HG02759 (cell line): ENCODE measurements around the gene CLCN3.
A peak's percentile ranks its signal among the peaks of the same experiment; 100 is the strongest.
"Not testable (repeated sequence)": the region's sequence is repeated elsewhere in the genome, so short reads cannot be mapped to it uniquely, and the experiment has no call there.

ENCODE experiments used
- ATAC-seq: cut with Tn5 transposase; IDR thresholded peaks from one replicate; pipeline ENCODE4 v1.9.1; 2021; ENCODE audit warnings: mild to moderate bottlenecking, moderate library complexity; ENCODE audit not compliant: unreplicated experiment

CLCN3 gene

DNA sequence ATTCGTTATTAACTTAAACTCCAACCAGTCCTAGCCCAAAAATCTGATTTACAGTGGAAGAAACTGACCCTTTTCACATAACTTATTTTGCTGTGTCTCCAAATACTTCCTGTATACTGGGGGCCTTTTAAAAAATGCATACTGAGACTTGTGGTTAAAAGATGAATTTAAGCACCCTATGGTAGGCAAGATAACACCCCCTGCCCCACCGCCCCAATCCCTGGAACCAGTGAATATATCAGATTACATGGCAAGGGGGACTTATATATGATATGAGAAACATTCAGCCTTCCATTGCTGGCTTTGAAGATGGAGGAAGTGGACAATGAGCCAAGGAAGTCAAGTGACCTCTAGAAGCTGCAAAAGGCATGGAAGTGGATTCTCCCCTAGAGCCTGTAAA is 3.1 kb upstream of the CLCN3 start:
- ATAC-seq, result no peak

GRCh38 chr4:169618286-169618685 is 2.1 kb upstream of the CLCN3 start:
- ATAC-seq, result no peak

GRCh38 chr4:169618986-169619385 is 1.4 kb upstream of the CLCN3 start:
- no peak for ATAC-seq

- ATAC-seq, result peak; percentile 32
These were observed 840 bp upstream of the CLCN3 start for GRCh38 chr4:169619518-169619957.

GRCh38 chr4:169620880-169621248 is 486 bp downstream of the CLCN3 start:
- ATAC-seq, result no peak

DNA sequence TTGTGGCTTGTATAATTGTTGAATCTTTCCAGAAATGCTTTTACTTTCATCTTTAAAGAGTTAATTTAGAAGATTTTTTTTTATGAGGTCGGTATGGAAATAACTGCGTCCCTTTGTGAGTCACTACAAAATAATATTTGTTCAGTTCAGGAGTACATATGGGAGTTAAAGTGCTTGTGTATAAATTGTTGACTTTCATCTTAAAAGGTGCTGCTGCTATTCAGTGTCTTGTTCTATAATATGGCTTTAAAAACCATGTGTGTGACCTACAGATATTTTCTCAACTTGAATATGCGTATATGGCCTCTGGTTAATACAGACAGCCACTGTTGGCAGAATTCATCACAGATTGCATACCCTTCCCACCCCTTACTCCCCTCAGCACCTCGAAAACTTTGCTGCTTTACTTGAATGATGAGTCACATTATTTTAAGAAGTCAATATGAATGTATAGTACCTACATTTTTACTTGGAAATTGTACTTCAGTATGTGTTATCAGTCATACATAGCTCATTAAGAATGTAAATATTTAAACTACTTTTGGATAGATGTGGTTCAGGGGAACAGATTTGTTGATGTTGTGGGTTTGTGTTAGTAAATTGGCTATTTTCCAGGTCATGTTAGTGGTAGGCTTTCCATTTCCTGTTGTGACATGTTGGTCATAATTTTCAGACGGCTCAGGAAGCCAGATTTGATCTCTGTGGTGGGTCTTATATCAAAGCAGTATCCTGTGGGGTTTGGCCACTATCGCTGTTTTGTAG is 1.5 kb downstream of the CLCN3 start:
- no peak for ATAC-seq

DNA sequence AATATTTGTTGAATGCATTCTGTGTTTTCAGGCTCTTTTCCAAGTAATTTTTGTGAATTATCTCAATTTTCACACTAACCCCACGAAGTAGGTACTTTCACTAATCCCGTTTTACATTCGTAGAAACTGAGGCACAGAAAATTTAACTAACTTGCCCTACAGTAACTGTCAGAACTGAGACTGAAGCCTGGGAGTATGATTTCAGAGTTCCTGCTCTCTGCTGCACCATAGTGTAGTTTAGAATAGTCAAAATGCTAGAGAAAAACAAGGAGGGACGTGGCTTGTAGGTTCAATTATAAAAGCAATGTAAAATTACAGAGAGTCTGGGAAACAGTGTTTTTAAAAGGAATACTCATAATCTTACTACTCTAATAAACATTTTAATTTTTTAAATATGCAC is 2.2 kb downstream of the CLCN3 start:
- no peak for ATAC-seq

GRCh38 chr4:169624012-169624411 is 3.6 kb downstream of the CLCN3 start:
- ATAC-seq, result not testable (repeated sequence)

- ATAC-seq, result no peak
These were observed 5.5 kb downstream of the CLCN3 start for GRCh38 chr4:169625886-169626285.

- ATAC-seq, result no peak
These were observed 6.2 kb downstream of the CLCN3 start for GRCh38 chr4:169626331-169627282.

DNA sequence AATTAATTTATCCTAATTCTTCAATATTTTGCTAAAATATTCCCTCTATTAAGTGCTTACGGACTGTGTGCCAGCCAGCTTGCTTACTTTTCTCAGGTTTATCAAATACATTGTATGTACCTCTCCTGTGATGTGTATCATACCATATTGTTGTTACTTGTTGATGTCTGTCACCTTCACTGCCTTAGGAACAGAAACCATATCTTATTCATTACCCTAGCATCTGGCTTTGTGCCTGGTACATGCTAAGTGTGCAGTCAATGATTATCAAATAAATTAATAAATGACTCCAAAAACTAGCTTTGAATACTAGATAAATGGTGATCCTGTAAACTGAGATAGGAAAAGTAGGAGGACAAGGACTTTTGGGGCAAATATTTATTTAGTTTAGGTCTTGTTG is 6.9 kb downstream of the CLCN3 start:
- ATAC-seq, result peak; percentile 64

- no peak for ATAC-seq
These were observed 8.2 kb downstream of the CLCN3 start for GRCh38 chr4:169628579-169628978.

DNA sequence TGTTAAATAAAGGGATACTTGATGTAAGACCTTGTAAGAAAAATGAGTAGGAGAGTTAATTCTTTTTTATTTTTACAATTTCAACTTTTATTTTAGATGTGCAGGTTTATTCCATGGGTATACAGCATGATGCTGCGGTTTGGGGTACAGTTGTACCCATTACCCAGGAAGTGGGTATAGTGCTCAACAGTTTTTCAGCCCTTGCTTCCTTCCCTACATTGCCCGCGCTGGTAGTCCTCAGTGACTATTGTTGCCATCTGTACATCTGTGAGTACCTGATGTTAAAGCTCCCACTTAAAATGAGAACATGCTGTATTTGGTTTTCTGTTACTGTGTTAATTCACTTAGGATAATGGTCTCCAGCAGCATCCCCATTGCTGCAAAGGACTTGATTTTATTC is 9.7 kb downstream of the CLCN3 start:
- ATAC-seq, result no peak

DNA sequence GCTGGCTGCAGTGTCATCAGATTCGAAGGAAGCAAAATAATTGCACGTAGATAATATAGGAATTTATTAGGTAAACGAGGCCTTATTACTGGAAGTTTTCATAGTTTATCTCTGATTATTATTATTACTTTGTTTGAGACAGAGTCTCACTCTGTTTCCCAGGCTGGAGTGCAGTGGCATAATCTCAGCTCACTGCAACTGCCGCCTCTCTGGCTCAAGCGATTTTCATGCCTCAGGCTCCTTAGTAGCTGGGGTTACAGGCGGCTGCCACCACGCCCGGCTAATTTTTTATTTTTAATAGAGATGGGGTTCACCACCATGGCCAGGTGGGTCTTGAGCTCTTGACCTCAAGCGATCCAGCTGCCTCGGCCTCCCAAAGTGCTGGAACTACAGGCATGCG is 12.5 kb downstream of the CLCN3 start:
- ATAC-seq, result no peak

DNA sequence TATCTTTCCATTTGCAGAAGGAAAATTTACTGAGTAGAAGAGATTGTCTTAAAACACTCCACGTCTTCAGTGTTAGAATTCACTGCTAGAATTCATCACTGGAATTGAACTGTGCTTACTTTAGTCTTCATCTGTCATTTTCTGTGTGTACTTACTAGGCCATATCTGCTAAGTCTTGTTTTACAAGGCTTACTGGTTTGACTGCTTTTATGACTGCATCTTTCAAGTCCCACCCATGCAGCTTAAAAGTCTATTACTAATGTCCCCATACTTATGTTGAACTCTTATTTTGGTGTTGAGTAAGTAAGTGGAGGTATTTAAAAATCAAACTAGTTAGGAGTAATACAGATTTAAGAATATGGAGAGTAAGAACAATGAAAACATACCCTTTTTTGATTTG is 14.6 kb downstream of the CLCN3 start:
- ATAC-seq, result no peak

- no peak for ATAC-seq
These were observed 20.0 kb downstream of the CLCN3 start for GRCh38 chr4:169640261-169640870.

DNA sequence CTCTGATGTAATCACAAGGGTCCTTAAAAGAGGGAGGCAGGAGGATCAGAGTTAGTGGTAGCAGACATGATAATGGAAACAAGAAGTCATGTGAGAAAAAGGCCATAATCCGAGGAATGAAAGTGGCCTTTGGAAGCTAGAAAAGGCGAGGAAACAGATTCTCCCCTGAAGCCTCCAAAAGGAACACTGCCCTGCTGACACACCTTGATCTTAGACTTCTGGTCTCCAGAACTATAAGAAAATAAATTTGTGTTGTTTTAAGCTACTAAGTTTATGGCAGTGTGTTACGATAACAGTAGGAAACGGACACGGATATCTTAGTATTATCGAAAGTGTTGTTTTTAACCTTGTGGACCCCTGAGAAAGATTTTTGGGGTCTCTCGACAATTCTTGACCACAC is 24.4 kb downstream of the CLCN3 start:
- no peak for ATAC-seq

DNA sequence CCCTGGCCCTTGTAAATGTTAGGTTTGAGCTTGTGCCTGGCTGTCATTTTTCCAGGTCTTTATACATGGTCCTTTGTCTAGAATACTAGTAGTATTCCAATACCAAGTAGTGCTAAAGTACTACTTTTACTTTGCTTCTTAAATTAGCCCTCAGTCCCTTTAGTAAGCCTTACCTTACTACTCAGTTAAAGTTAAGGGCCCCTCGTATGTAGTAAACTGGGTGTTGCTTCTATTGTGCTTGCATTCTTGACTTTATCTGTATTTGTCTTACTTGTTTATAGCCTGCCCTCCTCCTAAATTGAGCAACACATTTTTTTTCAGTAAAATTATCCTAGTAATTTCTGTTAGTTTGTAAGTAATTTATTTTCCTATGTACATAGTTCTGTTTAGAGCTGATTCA is 25.2 kb downstream of the CLCN3 start:
- ATAC-seq, result no peak

- no peak for ATAC-seq
These were observed 29.3 kb downstream of the CLCN3 start for GRCh38 chr4:169649545-169650226.

GRCh38 chr4:169650227-169650936 is 30.0 kb downstream of the CLCN3 start:
- ATAC-seq, result no peak
